Prostate gland (tissue), 2 donors: Measurements from ENCODE around the gene CD248. TPM values are rescaled to one million over a fixed set of nuclear protein-coding genes. Genes with fewer than 3 reads are reported as not detected.
A peak's percentile ranks its signal among the peaks of the same experiment; 100 is the strongest.

ENCODE experiments used
- DNase-seq: peaks from one replicate; pipeline ENCODE4 v3.0.0-alpha.2; 2019; ENCODE audit warnings: low spot score
- H3K27ac ChIP-seq, 2 donors: fragments of 200-600 bp; sonication (generic); 2 replicates each; pipeline ENCODE4 v1.5.1; 2017 to 2019
- H3K27me3 ChIP-seq: fragments of 200-600 bp; sonication (generic); replicated peaks from 2 replicates; pipeline ENCODE4 v1.5.1; 2019; ENCODE audit not compliant: insufficient read depth
- H3K36me3 ChIP-seq, 2 donors: fragments of 200-600 bp; sonication (generic); 1 replicate in 1 of 2; 2 replicates in 1 of 2; pipeline versions ENCODE4 v1.5.1 to v1.8.1; 2017 to 2019
- H3K4me1 ChIP-seq: fragments of 200-600 bp; sonication (generic); replicated peaks from 2 replicates; pipeline ENCODE4 v1.5.1; 2019
- H3K4me3 ChIP-seq, 2 donors: fragments of 200-600 bp; sonication (generic); 2 replicates each; pipeline ENCODE4 v1.5.1; 2017 to 2019
- H3K9me3 ChIP-seq: fragments of 200-600 bp; sonication (generic); 2 replicates; pipeline ENCODE4 v1.5.1; 2017
- CTCF ChIP-seq, 4 experiments: fragments of 200-600 bp in 2 of 4; fragments of 450-650 bp in 2 of 4; sonication (generic) in 2 of 4; IDR thresholded peaks; 1 replicate in 3 of 4; 2 replicates in 1 of 4; pipeline ENCODE4 v1.5.1; 2016 to 2019; ENCODE audit warnings: antibody characterized with exemption in 4 of 4, mild to moderate bottlenecking in 2 of 4, moderate library complexity in 2 of 4
- POLR2A ChIP-seq: fragments of 450-650 bp; IDR thresholded peaks from one replicate; pipeline ENCODE4 v1.6.1; 2016; ENCODE audit warnings: antibody characterized with exemption, mild to moderate bottlenecking
- POLR2AphosphoS5 ChIP-seq: sonication (generic); formaldehyde crosslinking; IDR thresholded peaks from one replicate; pipeline ENCODE4 v1.6.1; 2017; ENCODE audit warnings: antibody characterized with exemption
- WGBS: methylation state at CpG from one replicate; pipeline ENCODE4 v1.1.5; 2018; 5-methylcytosine and 5-hydroxymethylcytosine counted together
- intact Hi-C: fragments of 100-400 bp; cut with DNase I; formaldehyde crosslinking; loops from one replicate; pipeline ENCODE4 v1.14.2; 2022
- total RNA-seq, 2 donors: library from RNA; depleted of rRNA; stranded (reverse); fragments of >200 nt; gene quantifications; one replicate each; pipeline ENCODE4 v1.1.0, GENCODE V29; 2016

The CD248 gene
- total RNA-seq, 2 donors from 2014 or later = 1.9 to 7.3 TPM

DNA sequence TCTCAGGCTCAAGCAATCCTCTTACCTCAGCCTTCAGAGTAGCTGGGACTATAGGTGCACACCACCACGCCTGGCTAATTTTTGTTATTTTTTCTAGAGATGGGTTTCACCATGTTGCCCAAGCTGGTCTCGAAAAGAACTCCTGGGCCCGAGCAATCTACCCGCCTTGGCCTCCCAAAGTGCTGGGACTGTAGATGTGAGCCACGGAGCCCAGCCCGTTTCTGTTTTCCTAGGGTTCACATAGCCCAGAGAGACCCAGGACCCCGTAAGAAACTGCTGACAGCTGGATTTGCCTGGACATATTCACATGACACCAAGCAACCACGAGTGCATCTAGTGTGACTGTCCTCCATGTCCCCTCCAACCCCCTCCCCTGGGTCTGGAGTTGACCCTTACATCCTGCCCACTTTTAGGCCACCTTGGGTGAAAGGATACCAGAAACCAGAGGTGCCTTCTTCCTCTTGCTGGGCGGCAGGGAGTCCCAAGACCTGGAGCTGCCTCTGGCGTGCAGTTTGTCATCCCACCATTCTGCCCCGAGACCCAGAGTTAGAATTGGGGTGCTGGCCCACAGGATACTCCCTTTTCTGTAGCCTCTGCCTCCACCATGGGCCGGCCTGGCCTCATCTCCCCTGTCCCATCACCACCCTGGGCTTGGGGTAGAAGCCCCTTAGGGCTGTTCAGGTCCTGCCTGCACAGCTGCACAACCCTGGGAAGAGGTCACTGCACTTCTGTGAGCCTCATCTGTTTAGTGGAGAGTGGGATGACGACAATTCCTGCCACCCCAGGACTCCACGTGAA, 23.0 kb upstream of the CD248 start:
- H3K36me3 ChIP-seq = peaks cover 13 to 24% of the 10 kb centered on the region in 2 donors
- H3K4me3 ChIP-seq = no peak overlapping the region
- no peak overlapping the region for H3K27ac ChIP-seq
- no peak for DNase-seq
- 80% methylated on average over 14 of the region's 14 CpGs for WGBS
- peaks cover 12% of the 10 kb centered on the region for H3K4me1 ChIP-seq
- TF ChIP-seq CTCF (IDR thresholded peaks at IDR 0.05) = no peak
- intact Hi-C loops = no loop called here
- no peaks in the 10 kb centered on the region for H3K9me3 ChIP-seq
- no peaks in the 10 kb centered on the region for H3K27me3 ChIP-seq

DNA sequence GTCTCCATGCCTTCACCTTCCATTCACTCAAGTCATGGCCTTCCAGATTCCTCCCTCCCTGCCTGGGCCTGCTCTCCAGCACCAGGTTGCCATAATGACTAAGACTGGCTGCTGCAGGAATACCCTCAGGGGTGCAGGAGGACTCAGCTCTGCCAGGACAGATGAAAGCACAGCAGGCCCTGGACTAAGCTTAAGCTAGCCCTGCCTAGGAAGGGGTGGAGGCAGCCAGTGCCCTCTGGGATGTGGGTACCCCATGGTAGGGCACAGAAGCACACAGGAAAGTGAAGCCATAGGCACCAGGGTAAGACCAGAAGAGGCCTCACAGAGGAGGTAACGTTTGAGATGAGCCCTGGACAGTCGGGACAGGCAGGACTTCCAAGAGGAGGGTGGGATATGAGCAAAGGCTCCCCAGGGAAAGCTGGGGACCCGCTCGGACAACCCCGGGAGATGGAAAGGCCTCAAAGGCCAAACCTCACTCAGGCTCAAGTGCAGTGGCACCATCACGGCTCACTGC, 22.4 kb upstream of the CD248 start:
- Histone ChIP-seq H3K4me3 (no peak overlapping the region), H3K36me3 (peaks cover 13 to 24% of the 10 kb centered on the region in 2 donors), H3K9me3 (no peaks in the 10 kb centered on the region), H3K27me3 (no peaks in the 10 kb centered on the region), H3K4me1 (peaks cover 12% of the 10 kb centered on the region), H3K27ac (no peak overlapping the region)
- DNase-seq = no peak
- WGBS = 84% methylated on average over 6 of the region's 6 CpGs
- intact Hi-C loops = no loop called here
- no peak for TF ChIP-seq POLR2AphosphoS5
- no peak for TF ChIP-seq CTCF (IDR thresholded peaks at IDR 0.05)
- no peak for TF ChIP-seq POLR2A

- intact Hi-C loops = no loop called here
Observed at GRCh38 chr11:66338276-66339161, 21.7 kb upstream of the CD248 start.

GRCh38 chr11:66337103-66337899, 20.5 kb upstream of the CD248 start:
- Histone ChIP-seq H3K27me3 (no peaks in the 10 kb centered on the region), H3K4me3 (no peak overlapping the region), H3K27ac (peak overlapping the region; percentile 61 to 75), H3K36me3 (peaks cover 13 to 24% of the 10 kb centered on the region in 2 donors), H3K9me3 (no peaks in the 10 kb centered on the region), H3K4me1 (peaks cover 9% of the 10 kb centered on the region)
- no peak for DNase-seq
- TF ChIP-seq POLR2AphosphoS5 (no peak), CTCF (IDR thresholded peaks at IDR 0.05) (no peak), POLR2A (no peak)
- WGBS = 39% methylated on average over 17 of the region's 18 CpGs
- intact Hi-C loops = no loop called here

More at GRCh38 chr11:66338276-66339161, 21.7 kb upstream of the CD248 start:
- Histone ChIP-seq H3K27me3 (no peaks in the 10 kb centered on the region), H3K4me1 (peaks cover 9% of the 10 kb centered on the region), H3K36me3 (peaks cover 13 to 24% of the 10 kb centered on the region in 2 donors), H3K4me3 (no peak overlapping the region), H3K9me3 (no peaks in the 10 kb centered on the region), H3K27ac (no peak overlapping the region)
- TF ChIP-seq CTCF (IDR thresholded peaks at IDR 0.05) = no peak
- TF ChIP-seq POLR2AphosphoS5 = no peak
- no peak for TF ChIP-seq POLR2A
- WGBS = 80% methylated on average over 17 of the region's 17 CpGs
- DNase-seq = no peak
